ENCODE measurements around the gene LTO1. TPM values are rescaled to one million over a fixed set of nuclear protein-coding genes. Genes with fewer than 3 reads are reported as not detected.

The LTO1 gene
- total and polyA plus RNA-seq, 2 of the 13 experiments (the other 11 are each of a cell fraction or from before 2014, with no cell fraction given), result 11.8 to 15.0 TPM

- TF ChIP-seq ZNF407 (CRISPR knock-in tag; IDR thresholded peaks at IDR 0.05; ENCODE audit: not compliant biosample characterization) (no peak), ZNF629 (CRISPR knock-in tag; conservative IDR thresholded peaks at IDR 0.05) (no peak), SRF (IDR thresholded peaks at IDR 0.05; ENCODE audit: low read depth, low read length) (no peak), ZBTB14 (CRISPR knock-in tag; IDR thresholded peaks at IDR 0.05) (no peak), MYNN (CRISPR knock-in tag; IDR thresholded peaks at IDR 0.05; ENCODE audit: low read depth) (no peak), ZNF746 (CRISPR knock-in tag; IDR thresholded peaks at IDR 0.05) (no peak), NR1H2 (CRISPR knock-in tag; IDR thresholded peaks at IDR 0.05; ENCODE audit: borderline replicate concordance, low read depth) (no peak), TFE3 (CRISPR knock-in tag; IDR thresholded peaks at IDR 0.05) (no peak), MEIS2 (CRISPR knock-in tag; IDR thresholded peaks at IDR 0.05) (no peak), HMG20A (CRISPR knock-in tag; IDR thresholded peaks at IDR 0.05; ENCODE audit: borderline replicate concordance) (no peak), GPBP1L1 (CRISPR knock-in tag; IDR thresholded peaks at IDR 0.05) (no peak)
Measured at GRCh38 chr11:69715446-69715845, 40.3 kb upstream of the LTO1 start (continued).

Data from HepG2 (cell line).